ENCODE measurements around the gene FAF1.
A peak's percentile ranks its signal among the peaks of the same experiment; 100 is the strongest.

DNA sequence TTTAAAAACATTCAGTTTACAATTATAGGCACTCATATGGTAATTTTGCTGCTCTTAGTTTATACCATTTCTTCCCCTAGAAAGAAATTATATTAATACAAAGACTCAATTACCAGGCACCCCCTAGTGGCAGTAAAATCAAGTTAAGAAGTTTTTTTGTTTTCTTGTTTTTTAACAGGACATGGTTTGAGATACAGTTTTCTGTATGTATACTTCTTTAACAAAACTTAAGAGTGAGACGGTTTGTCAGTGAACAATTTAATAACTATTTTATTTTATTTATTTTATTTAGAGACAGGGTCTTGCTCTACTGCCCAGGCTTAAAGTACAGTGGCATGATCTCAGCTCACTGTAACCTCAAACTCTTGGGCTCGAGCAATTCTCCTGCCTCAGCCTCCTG lies 224.6 kb downstream of the FAF1 start:
- TF ChIP-seq, protein P1, sequence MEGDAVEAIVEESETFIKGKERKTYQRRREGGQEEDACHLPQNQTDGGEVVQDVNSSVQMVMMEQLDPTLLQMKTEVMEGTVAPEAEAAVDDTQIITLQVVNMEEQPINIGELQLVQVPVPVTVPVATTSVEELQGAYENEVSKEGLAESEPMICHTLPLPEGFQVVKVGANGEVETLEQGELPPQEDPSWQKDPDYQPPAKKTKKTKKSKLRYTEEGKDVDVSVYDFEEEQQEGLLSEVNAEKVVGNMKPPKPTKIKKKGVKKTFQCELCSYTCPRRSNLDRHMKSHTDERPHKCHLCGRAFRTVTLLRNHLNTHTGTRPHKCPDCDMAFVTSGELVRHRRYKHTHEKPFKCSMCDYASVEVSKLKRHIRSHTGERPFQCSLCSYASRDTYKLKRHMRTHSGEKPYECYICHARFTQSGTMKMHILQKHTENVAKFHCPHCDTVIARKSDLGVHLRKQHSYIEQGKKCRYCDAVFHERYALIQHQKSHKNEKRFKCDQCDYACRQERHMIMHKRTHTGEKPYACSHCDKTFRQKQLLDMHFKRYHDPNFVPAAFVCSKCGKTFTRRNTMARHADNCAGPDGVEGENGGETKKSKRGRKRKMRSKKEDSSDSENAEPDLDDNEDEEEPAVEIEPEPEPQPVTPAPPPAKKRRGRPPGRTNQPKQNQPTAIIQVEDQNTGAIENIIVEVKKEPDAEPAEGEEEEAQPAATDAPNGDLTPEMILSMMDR (conservative IDR thresholded peaks at IDR 0.05; ENCODE audit: low read depth, low read length), result peak; percentile 74
- no peak for TF ChIP-seq EZH2 (IDR thresholded peaks at IDR 0.05; ENCODE audit: low read length, unreplicated experiment)
- TF ChIP-seq EZH2phosphoT487 (IDR thresholded peaks at IDR 0.05; ENCODE audit: borderline replicate concordance, low read length), result no peak

Data from PC-3 (cell line).